A673 (cell line): ENCODE results near the gene MRPL43.

Experiments
- EZH2 ChIP-seq: fragments of 200-600 bp; sonication (generic); IDR thresholded peaks from 2 replicates; pipeline ENCODE4 v1.6.1; 2017; ENCODE audit warnings: borderline replicate concordance, low read depth, mild to moderate bottlenecking, mixed read lengths, antibody characterized with exemption, low read length; ENCODE audit not compliant: poor library complexity, severe bottlenecking
- TF ChIP-seq, protein P1 (sequence below): fragments of 300-800, 200-600 bp; sonication (generic); conservative IDR thresholded peaks from 2 replicates; pipeline ENCODE4 v1.5.1; 2017; ENCODE audit warnings: low read depth, mild to moderate bottlenecking, antibody characterized with exemption, low read length, moderate library complexity, mixed read lengths

DNA sequence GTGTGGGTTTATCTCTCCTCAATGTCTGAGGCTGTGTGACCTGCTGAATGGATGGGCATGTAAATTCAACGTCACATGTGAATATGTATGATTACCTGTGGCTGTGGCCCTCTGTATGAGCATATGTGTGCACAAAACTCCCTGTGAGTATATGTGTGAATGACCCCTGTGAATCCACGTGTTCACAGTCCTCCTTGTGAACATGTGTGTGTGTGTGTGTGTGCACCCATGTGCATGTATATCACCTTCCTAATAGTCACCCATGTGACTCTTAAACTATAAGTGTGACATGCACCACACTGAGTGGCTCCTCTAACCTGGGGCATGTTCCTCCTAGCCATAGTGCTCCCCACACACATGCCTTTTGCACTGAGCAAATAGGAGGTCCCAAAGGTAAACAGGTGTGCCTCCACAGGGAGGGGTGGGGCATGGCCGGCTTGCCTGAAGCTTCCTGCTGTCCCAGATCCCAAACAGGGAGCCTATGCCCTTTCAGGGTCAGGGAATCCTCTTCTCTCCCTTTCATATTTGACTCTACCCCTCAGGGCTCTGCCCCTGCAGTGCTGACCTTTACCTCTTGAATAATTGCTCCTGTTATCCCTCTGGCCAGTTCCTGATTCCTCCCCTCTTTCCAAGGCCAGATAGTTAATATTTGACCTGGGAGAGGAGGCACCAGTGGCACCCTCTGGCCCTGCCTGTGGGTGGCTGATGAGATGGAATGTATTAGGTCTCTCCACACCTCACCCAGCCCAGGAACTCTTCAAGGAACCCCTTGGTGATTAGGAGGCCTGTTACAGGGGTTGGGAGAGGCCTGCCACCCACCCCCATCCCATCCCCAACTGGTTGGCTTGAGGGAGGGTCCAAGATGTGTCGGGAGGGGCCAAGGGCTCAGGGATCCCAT is 16.1 kb downstream of the MRPL43 start:
- no peak for TF ChIP-seq EZH2
- TF ChIP-seq, protein P1, sequence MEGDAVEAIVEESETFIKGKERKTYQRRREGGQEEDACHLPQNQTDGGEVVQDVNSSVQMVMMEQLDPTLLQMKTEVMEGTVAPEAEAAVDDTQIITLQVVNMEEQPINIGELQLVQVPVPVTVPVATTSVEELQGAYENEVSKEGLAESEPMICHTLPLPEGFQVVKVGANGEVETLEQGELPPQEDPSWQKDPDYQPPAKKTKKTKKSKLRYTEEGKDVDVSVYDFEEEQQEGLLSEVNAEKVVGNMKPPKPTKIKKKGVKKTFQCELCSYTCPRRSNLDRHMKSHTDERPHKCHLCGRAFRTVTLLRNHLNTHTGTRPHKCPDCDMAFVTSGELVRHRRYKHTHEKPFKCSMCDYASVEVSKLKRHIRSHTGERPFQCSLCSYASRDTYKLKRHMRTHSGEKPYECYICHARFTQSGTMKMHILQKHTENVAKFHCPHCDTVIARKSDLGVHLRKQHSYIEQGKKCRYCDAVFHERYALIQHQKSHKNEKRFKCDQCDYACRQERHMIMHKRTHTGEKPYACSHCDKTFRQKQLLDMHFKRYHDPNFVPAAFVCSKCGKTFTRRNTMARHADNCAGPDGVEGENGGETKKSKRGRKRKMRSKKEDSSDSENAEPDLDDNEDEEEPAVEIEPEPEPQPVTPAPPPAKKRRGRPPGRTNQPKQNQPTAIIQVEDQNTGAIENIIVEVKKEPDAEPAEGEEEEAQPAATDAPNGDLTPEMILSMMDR: no peak
